ENCODE data around the gene TPRG1L.

GRCh38 chr1:3627515-3628253 is 2.9 kb downstream of the TPRG1L start:
- TF ChIP-seq, protein P1, sequence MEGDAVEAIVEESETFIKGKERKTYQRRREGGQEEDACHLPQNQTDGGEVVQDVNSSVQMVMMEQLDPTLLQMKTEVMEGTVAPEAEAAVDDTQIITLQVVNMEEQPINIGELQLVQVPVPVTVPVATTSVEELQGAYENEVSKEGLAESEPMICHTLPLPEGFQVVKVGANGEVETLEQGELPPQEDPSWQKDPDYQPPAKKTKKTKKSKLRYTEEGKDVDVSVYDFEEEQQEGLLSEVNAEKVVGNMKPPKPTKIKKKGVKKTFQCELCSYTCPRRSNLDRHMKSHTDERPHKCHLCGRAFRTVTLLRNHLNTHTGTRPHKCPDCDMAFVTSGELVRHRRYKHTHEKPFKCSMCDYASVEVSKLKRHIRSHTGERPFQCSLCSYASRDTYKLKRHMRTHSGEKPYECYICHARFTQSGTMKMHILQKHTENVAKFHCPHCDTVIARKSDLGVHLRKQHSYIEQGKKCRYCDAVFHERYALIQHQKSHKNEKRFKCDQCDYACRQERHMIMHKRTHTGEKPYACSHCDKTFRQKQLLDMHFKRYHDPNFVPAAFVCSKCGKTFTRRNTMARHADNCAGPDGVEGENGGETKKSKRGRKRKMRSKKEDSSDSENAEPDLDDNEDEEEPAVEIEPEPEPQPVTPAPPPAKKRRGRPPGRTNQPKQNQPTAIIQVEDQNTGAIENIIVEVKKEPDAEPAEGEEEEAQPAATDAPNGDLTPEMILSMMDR (IDR thresholded peaks at IDR 0.05), result no peak
- TF ChIP-seq POLR2A (IDR thresholded peaks at IDR 0.05), result no peak
